ENCODE results near the gene SASH1.

GRCh38 chr6:148422085-148422484 lies 79.4 kb downstream of the SASH1 start:
- TF ChIP-seq CTCF (IDR thresholded peaks at IDR 0.05; ENCODE audit: borderline replicate concordance, extremely low read depth, low read length, poor library complexity, severe bottlenecking) (no peak), EZH2 (IDR thresholded peaks at IDR 0.05; ENCODE audit: borderline replicate concordance, low read depth, low read length, severe bottlenecking) (no peak)
